Bronchial epithelial cell (primary cell): Measurements from ENCODE around the gene HDAC4. TPM values are rescaled to one million over a fixed set of nuclear protein-coding genes. Genes with fewer than 3 reads are reported as not detected.
A peak's percentile ranks its signal among the peaks of the same experiment; 100 is the strongest.

Source experiments
- DNase-seq: peaks from one replicate; pipeline ENCODE4 v3.0.0-alpha.2; 2010; ENCODE audit warnings: low read depth
- FAIRE-seq: peaks from 2 replicates; lab custom pipeline; 2011; peaks lifted over from hg19 to GRCh38; lab: Jason Lieb, UNC
- H3K27me3 ChIP-seq: 2 replicates; pipeline ENCODE4 v1.5.1; 2011; ENCODE audit warnings: low read length; ENCODE audit not compliant: control insufficient read depth, insufficient read depth
- H3K36me3 ChIP-seq: 2 replicates; pipeline ENCODE4 v1.5.1; 2011; ENCODE audit warnings: low read length; ENCODE audit not compliant: control insufficient read depth, insufficient read depth
- H3K4me3 ChIP-seq: 2 replicates; pipeline ENCODE4 v1.5.1; 2011; ENCODE audit warnings: mild to moderate bottlenecking, low read depth, low read length, control low read depth
- total RNA-seq: library from RNA; depleted of rRNA; stranded (reverse); fragments of >200 nt; gene quantifications from 2 replicates; pipeline ENCODE4 v1.2.1, GENCODE V29; 2014
- TF ChIP-seq, protein P1 (sequence below): IDR thresholded peaks from 2 replicates; pipeline ENCODE4 v1.5.1; 2011; ENCODE audit warnings: mild to moderate bottlenecking, moderate library complexity, low read length, control low read depth, inconsistent platforms; ENCODE audit not compliant: insufficient read depth, severe bottlenecking

HDAC4 gene
- total RNA-seq, 1 donor from 2014 or later = 5.3 TPM

DNA sequence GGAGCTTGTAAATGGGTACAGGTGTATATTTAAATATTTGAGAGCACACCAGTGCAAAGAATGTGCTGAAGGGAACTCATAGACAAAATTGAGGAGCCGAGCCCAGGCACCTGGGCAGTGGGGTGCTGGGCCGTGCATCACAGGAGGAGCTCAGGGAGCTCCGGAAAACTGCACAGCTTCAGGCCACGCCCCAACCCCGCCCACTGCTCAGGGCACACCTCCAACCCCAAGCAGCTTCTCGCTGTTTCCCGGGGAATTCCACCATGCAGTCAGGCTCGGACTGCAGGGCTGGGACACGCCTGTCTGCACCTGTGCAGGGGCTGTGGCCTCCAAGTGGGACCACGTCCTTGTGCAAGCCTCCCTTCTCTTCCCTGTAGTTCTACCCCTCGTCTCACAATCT lies 243.0 kb downstream of the HDAC4 start:
- FAIRE-seq = no peak
- Histone ChIP-seq H3K4me3 (no peak overlapping the region), H3K27me3 (no peaks in the 10 kb centered on the region), H3K36me3 (no peaks in the 10 kb centered on the region)
- TF ChIP-seq, protein P1, sequence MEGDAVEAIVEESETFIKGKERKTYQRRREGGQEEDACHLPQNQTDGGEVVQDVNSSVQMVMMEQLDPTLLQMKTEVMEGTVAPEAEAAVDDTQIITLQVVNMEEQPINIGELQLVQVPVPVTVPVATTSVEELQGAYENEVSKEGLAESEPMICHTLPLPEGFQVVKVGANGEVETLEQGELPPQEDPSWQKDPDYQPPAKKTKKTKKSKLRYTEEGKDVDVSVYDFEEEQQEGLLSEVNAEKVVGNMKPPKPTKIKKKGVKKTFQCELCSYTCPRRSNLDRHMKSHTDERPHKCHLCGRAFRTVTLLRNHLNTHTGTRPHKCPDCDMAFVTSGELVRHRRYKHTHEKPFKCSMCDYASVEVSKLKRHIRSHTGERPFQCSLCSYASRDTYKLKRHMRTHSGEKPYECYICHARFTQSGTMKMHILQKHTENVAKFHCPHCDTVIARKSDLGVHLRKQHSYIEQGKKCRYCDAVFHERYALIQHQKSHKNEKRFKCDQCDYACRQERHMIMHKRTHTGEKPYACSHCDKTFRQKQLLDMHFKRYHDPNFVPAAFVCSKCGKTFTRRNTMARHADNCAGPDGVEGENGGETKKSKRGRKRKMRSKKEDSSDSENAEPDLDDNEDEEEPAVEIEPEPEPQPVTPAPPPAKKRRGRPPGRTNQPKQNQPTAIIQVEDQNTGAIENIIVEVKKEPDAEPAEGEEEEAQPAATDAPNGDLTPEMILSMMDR = no peak
- peak; percentile 69 for DNase-seq

DNA sequence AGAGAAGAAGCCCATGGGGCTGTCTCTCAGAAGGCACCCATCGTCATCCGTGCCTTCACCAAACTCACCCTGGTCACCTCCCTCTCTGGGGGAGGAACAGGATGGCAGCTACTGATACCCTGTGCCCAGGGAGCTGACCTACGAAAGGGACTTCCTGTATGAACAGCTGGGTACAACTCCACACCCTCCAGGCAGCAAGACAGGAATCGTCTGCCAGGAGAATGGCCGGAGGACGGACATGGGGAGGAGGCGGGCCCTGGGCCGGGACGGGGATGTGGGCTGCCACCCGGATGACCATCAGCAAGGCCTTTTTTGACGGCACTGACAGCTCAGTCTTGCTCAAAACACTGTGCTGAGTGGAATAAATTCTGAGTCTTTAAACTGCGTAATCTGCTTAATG lies 243.6 kb downstream of the HDAC4 start:
- FAIRE-seq (peak; percentile 88), DNase-seq (no peak)
- Histone ChIP-seq H3K27me3 (no peaks in the 10 kb centered on the region), H3K4me3 (no peak overlapping the region), H3K36me3 (no peaks in the 10 kb centered on the region)
- TF ChIP-seq, protein P1 = no peak

DNA sequence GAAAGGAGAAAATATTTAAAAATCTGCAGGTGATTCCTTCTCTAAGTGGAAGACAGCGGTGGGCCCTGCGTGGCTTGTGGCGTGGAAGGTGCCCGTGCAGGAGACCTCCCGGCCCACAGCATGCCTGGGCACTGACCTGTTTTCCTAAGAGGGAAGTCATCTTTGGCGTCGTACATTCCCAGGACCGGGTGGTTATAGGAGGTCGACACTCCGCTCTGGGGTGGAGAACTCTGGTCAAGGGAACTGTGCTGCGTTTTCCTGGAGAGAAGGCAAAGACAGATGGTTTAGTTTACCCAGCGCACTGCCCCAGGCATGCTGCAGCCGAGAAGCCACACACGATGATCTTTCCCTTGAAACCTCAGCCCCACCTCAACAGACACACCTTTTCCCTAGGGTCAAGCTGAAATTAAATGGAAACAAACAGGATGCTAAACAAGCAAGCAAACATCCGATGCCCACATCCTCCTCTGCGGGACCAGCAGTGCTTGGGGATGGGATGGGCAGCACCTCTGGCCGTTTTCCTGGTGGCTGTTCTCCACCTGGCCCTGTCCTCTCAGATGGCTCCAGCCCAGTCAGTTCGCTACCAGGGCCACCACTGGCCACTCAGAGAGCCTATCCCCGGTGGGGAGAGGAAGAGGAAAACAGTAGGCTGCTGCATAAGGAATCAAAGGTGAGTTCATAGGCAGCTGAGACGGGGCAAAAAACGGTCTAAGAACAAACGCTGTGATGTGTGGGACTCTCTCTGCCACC lies 244.1 kb downstream of the HDAC4 start:
- H3K36me3 ChIP-seq = no peaks in the 10 kb centered on the region
- H3K27me3 ChIP-seq = no peaks in the 10 kb centered on the region
- TF ChIP-seq, protein P1 = no peak
- no peak for DNase-seq
- FAIRE-seq = no peak
- H3K4me3 ChIP-seq = no peak overlapping the region

DNA sequence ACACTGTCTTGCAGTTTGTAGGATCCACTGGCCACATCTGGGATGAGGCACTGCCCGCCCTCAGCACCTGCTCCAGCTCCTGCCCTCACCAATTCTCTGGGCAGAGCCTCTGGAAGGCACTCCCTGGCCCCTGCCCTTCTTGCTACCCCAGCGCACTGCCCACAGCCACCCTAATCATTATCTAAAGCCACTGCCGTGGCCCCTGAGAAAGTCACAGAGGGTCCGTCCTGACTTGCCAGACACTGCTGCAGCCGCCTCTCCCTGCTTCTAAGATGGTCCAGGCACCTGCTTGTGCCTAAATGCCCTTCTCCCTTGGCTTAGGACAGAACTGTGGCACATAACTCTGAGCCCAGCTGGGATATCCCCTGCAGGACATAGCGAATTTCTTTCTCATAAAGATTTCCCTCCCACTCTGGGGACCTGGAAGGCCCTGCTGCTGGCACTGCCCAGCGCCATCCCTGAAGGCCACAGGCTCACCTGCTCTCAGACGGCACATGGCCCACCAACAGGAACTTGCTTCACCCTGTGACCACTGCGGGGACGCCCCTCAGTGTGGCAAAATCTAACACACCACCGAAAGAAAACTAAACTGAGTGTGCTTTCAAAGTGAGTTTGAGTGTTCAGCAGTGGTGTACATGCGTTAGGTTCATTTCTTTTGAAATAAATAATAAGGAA lies 244.9 kb downstream of the HDAC4 start:
- TF ChIP-seq, protein P1 = no peak
- Histone ChIP-seq H3K36me3 (no peaks in the 10 kb centered on the region), H3K27me3 (no peaks in the 10 kb centered on the region), H3K4me3 (no peak overlapping the region)
- FAIRE-seq (no peak), DNase-seq (no peak)

DNA sequence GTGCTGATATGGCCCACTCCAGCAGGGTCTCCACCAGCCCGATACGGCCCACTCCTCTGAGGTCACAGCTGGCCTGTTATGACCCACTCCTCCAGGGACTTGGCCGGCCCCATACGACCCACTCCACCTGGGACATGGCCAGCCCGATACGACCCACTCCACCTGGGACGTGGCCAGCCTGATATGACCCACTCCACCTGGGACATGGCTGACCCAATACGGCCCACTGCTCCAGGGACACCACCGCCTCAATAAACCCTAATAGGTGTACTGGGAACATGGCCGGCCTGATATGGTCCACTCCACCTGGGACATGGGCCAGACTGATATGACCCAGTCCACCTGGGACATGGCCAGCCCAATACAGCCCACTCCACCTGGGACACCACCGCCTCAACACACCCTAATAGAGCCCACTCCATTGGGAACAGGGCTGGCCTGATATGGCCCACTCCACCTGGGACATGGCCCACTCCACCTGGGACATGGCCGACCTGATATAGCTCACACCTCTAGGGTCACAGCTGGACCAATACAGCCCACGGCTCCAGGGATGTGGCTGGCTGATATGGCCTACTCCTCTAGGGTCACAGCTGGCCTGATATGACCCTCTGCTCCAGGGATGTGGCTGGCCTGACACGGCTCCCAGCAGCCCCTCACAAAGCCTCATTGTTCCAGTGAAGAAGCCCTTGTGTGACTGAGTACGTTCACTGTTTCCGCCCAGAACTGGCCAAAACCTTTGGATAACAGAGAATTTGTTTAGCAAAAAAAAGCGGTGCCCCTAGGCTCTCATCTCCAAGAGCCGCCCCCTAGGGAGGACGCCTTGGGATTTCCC lies 245.6 kb downstream of the HDAC4 start:
- Histone ChIP-seq H3K27me3 (no peaks in the 10 kb centered on the region), H3K36me3 (no peaks in the 10 kb centered on the region), H3K4me3 (no peak overlapping the region)
- DNase-seq = no peak
- no peak for FAIRE-seq
- TF ChIP-seq, protein P1 = no peak
